ENCODE measurements around the gene LRRK2. TPM values are rescaled to one million over a fixed set of nuclear protein-coding genes. Genes with fewer than 3 reads are reported as not detected.

LRRK2 gene
- total and polyA plus RNA-seq, 2 of the 13 experiments (the other 11 are each of a cell fraction or from before 2014, with no cell fraction given): not detected

DNA sequence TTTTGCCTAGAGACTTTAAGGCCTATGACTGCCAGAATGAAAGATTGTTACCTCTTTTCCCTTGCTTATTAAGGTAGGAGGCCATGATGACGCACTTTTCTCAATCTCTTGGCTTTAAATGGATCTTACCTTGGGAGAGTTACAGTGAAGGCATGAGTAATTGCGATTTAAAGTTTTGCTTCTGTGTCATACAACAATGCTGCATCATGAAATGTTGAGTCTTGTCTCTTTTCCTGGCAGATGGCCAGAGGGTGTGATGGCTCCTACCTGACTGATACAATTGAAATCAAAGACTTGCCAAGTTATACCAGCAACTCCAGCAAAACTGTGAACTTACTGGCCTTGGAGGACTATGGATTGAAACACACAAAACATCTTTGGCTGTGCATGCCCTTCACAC lies 17.2 kb upstream of the LRRK2 start (continued):
- TF ChIP-seq, protein P1, sequence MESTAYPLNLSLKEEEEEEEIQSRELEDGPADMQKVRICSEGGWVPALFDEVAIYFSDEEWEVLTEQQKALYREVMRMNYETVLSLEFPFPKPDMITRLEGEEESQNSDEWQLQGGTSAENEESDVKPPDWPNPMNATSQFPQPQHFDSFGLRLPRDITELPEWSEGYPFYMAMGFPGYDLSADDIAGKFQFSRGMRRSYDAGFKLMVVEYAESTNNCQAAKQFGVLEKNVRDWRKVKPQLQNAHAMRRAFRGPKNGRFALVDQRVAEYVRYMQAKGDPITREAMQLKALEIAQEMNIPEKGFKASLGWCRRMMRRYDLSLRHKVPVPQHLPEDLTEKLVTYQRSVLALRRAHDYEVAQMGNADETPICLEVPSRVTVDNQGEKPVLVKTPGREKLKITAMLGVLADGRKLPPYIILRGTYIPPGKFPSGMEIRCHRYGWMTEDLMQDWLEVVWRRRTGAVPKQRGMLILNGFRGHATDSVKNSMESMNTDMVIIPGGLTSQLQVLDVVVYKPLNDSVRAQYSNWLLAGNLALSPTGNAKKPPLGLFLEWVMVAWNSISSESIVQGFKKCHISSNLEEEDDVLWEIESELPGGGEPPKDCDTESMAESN (CRISPR knock-in tag; conservative IDR thresholded peaks at IDR 0.05): no peak
- TF ChIP-seq, protein P2, sequence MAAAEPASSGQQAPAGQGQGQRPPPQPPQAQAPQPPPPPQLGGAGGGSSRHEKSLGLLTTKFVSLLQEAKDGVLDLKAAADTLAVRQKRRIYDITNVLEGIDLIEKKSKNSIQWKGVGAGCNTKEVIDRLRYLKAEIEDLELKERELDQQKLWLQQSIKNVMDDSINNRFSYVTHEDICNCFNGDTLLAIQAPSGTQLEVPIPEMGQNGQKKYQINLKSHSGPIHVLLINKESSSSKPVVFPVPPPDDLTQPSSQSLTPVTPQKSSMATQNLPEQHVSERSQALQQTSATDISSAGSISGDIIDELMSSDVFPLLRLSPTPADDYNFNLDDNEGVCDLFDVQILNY (CRISPR knock-in tag; conservative IDR thresholded peaks at IDR 0.05): no peak

DNA sequence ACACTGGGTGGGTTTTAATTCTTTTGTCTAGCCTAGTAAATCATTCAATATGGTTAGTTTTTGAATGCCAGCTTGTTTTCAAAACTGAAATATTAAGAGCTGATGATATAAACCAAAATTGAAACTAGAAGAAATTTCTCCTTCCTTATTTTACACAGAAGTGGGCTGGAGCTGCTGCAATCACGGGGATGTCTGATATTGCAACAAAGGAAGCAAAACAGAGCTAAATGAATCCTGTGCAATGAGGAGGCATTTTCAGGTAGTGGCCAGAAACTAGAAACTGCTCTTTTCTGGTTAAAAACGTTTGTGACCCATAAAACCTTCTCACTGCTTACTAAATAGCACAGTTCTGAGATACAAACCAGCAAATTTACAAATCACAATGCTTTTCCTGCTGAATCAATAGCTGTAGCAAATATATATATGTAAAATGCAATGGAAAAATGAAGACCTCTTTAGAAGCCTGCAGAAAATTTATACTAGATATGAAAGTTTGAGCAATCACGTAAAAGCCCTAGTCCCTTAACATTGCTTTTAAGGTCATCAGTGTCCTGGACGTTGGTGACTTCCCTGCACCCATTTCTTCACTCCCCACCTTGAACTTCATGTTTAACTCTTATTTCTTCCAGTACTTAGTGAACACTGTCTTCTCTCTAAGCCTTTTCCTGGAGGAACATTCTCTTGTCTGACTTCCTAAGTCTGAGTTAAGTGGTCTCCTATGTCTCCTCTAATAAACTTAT lies 15.9 kb upstream of the LRRK2 start:
- no TSS peak for BruUV-seq (replicated peaks)
- H3K27ac ChIP-seq (ENCODE audit: extremely low read length, insufficient read depth, low read length): no peak overlapping the region
- ATAC-seq: no peak
- TF ChIP-seq FOXJ3 (CRISPR knock-in tag; IDR thresholded peaks at IDR 0.05; ENCODE audit: borderline replicate concordance) (no peak), ZNF24 (IDR thresholded peaks at IDR 0.05) (no peak), REL (CRISPR knock-in tag; conservative IDR thresholded peaks at IDR 0.05) (no peak), GTF3A (CRISPR knock-in tag; conservative IDR thresholded peaks at IDR 0.05) (no peak), HNF4A (CRISPR knock-in tag; IDR thresholded peaks at IDR 0.05) (no peak), ZNF776 (CRISPR knock-in tag; IDR thresholded peaks at IDR 0.05) (no peak), SNAPC2 (CRISPR knock-in tag; IDR thresholded peaks at IDR 0.05) (no peak), ZNF562 (CRISPR knock-in tag; IDR thresholded peaks at IDR 0.05; ENCODE audit: borderline replicate concordance) (no peak), ZSCAN22 (CRISPR knock-in tag; IDR thresholded peaks at IDR 0.05) (no peak), KLF16 (CRISPR knock-in tag; IDR thresholded peaks at IDR 0.05) (no peak), CREB1 (IDR thresholded peaks at IDR 0.05) (no peak), CREB1 (CRISPR knock-in tag; IDR thresholded peaks at IDR 0.05) (no peak)
- TF ChIP-seq, protein P3, sequence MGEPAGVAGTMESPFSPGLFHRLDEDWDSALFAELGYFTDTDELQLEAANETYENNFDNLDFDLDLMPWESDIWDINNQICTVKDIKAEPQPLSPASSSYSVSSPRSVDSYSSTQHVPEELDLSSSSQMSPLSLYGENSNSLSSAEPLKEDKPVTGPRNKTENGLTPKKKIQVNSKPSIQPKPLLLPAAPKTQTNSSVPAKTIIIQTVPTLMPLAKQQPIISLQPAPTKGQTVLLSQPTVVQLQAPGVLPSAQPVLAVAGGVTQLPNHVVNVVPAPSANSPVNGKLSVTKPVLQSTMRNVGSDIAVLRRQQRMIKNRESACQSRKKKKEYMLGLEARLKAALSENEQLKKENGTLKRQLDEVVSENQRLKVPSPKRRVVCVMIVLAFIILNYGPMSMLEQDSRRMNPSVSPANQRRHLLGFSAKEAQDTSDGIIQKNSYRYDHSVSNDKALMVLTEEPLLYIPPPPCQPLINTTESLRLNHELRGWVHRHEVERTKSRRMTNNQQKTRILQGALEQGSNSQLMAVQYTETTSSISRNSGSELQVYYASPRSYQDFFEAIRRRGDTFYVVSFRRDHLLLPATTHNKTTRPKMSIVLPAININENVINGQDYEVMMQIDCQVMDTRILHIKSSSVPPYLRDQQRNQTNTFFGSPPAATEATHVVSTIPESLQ (CRISPR knock-in tag; conservative IDR thresholded peaks at IDR 0.05): no peak
- TF ChIP-seq, protein P4, sequence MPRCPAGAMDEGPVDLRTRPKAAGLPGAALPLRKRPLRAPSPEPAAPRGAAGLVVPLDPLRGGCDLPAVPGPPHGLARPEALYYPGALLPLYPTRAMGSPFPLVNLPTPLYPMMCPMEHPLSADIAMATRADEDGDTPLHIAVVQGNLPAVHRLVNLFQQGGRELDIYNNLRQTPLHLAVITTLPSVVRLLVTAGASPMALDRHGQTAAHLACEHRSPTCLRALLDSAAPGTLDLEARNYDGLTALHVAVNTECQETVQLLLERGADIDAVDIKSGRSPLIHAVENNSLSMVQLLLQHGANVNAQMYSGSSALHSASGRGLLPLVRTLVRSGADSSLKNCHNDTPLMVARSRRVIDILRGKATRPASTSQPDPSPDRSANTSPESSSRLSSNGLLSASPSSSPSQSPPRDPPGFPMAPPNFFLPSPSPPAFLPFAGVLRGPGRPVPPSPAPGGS (CRISPR knock-in tag; IDR thresholded peaks at IDR 0.05): no peak

More for the DNA sequence above, 15.9 kb upstream of the LRRK2 start:
- no peaks in the 10 kb centered on the region for H3K27me3 ChIP-seq (ENCODE audit: control insufficient read depth in 1 of 2, insufficient read depth in 2 of 2, low read length in 2 of 2)
- H3K4me3 ChIP-seq (replicated peaks in 1 of 3; ENCODE audit: insufficient read depth in 1 of 3, low read depth in 2 of 3, low read length in 3 of 3): no peak overlapping the region
- ChIA-PET CTCF (ENCODE audit: low intra/inter-chr PET ratio, low total read pairs) (no interaction called here), POLR2A (no interaction called here)
- H3K4me1 ChIP-seq (ENCODE audit: insufficient read depth, low read length): no peaks in the 10 kb centered on the region
- intact Hi-C loops (cut with micrococcal nuclease; ENCODE audit: unreplicated experiment): no loop called here
- in situ Hi-C loops (cut with HindIII; ENCODE audit: extremely low pct_ligation_motif_present, low pct_unique_long_range_greater_than_20kb): no loop called here
- FAIRE-seq (no peak), DNase-seq (ENCODE audit: low spot score) (no peak)
- no peaks in the 10 kb centered on the region for H3K9me3 ChIP-seq (ENCODE audit: low read length)
- no peak overlapping the region for H3K4me2 ChIP-seq (ENCODE audit: low read depth, low read length)
- 2% methylated on average over 4 of the region's 4 CpGs for WGBS (ENCODE audit: low lambda C conversion rate)
- H4K20me1 ChIP-seq (ENCODE audit: insufficient read depth, low read length): no peaks in the 10 kb centered on the region
- H3K36me3 ChIP-seq (replicated peaks in 1 of 2; ENCODE audit: control insufficient read depth in 1 of 2, insufficient read depth in 2 of 2, low read length in 2 of 2): no peaks in the 10 kb centered on the region
- H2AFZ ChIP-seq (ENCODE audit: low read length): no peak overlapping the region
- H3K79me2 ChIP-seq (ENCODE audit: insufficient read depth, low read length): no peaks in the 10 kb centered on the region
- H3K9ac ChIP-seq (ENCODE audit: insufficient read depth, low read depth, low read length): no peak overlapping the region
